Keratinocyte (primary cell): Measurements from ENCODE around the gene GALNT9.

Experiments used
- CTCF ChIP-seq, 3 experiments: IDR thresholded peaks in 1 of 3; conservative IDR thresholded peaks in 1 of 3; optimal IDR thresholded peaks in 1 of 3; 2 replicates in 2 of 3; 3 replicates in 1 of 3; pipeline versions ENCODE3 to v1.5.1; 2011; ENCODE audit warnings: low read length in 3 of 3, mild to moderate bottlenecking in 3 of 3, moderate library complexity in 2 of 3, control low read depth in 1 of 3, inconsistent platforms in 1 of 3; ENCODE audit not compliant: insufficient read depth in 2 of 3; ENCODE audit errors: extremely low read depth in 1 of 3
- EZH2 ChIP-seq: IDR thresholded peaks from one replicate; pipeline ENCODE4 v1.6.1; 2012; ENCODE audit warnings: inconsistent platforms, mild to moderate bottlenecking, low read length, moderate library complexity

- TF ChIP-seq CTCF (optimal IDR thresholded peaks at IDR 0.05 in 1 of 3, IDR thresholded peaks at IDR 0.05 in 1 of 3, conservative IDR thresholded peaks at IDR 0.05 in 1 of 3; ENCODE audit: extremely low read depth in 1 of 3, insufficient read depth in 2 of 3, low read length in 3 of 3) (no peak), EZH2 (no peak)
Observed at GRCh38 chr12:132164426-132164825, 165.0 kb downstream of the GALNT9 start.
